WERI-Rb-1 (cell line): Measurements from ENCODE around the gene NR0B1.

Experiments
- DNase-seq: peaks from one replicate; pipeline ENCODE4 v3.0.0-alpha.2; 2020
- H3K27ac ChIP-seq: fragments of 250-450 bp; sonication (Bioruptor Pico); 2 replicates; pipeline ENCODE4 v1.5.1; 2020; ENCODE audit warnings: mild to moderate bottlenecking, moderate library complexity
- H3K27me3 ChIP-seq: fragments of 250-450 bp; sonication (Bioruptor Pico); 2 replicates; pipeline ENCODE4 v1.5.1; 2021; ENCODE audit warnings: mild to moderate bottlenecking, low read depth, moderate library complexity; ENCODE audit not compliant: insufficient read depth, severe bottlenecking
- H3K36me3 ChIP-seq: fragments of 250-450 bp; sonication (Bioruptor Pico); 2 replicates; pipeline ENCODE4 v1.5.1; 2020; ENCODE audit warnings: mild to moderate bottlenecking, moderate library complexity
- H3K4me3 ChIP-seq: 2 replicates; pipeline ENCODE4 v1.5.1; 2011; ENCODE audit warnings: low read depth, mild to moderate bottlenecking, control low read depth, low read length
- H3K9me3 ChIP-seq: fragments of 250-450 bp; sonication (Bioruptor Pico); 2 replicates; pipeline ENCODE4 v1.5.1; 2021; ENCODE audit warnings: mild to moderate bottlenecking, moderate library complexity; ENCODE audit not compliant: severe bottlenecking
- TF ChIP-seq, protein P1 (sequence below): IDR thresholded peaks from 2 replicates; pipeline ENCODE4 v1.5.1; 2011; ENCODE audit warnings: low read depth, mild to moderate bottlenecking, control low read depth, inconsistent platforms, low read length

Gene NR0B1

GRCh38 chrX:30307466-30307865, 1.7 kb downstream of the NR0B1 start:
- TF ChIP-seq, protein P1, sequence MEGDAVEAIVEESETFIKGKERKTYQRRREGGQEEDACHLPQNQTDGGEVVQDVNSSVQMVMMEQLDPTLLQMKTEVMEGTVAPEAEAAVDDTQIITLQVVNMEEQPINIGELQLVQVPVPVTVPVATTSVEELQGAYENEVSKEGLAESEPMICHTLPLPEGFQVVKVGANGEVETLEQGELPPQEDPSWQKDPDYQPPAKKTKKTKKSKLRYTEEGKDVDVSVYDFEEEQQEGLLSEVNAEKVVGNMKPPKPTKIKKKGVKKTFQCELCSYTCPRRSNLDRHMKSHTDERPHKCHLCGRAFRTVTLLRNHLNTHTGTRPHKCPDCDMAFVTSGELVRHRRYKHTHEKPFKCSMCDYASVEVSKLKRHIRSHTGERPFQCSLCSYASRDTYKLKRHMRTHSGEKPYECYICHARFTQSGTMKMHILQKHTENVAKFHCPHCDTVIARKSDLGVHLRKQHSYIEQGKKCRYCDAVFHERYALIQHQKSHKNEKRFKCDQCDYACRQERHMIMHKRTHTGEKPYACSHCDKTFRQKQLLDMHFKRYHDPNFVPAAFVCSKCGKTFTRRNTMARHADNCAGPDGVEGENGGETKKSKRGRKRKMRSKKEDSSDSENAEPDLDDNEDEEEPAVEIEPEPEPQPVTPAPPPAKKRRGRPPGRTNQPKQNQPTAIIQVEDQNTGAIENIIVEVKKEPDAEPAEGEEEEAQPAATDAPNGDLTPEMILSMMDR, result no peak
- Histone ChIP-seq H3K36me3 (no peaks in the 10 kb centered on the region), H3K27me3 (peaks cover 43% of the 10 kb centered on the region), H3K4me3 (no peak overlapping the region), H3K27ac (no peak overlapping the region), H3K9me3 (no peaks in the 10 kb centered on the region)
- DNase-seq, result no peak

DNA sequence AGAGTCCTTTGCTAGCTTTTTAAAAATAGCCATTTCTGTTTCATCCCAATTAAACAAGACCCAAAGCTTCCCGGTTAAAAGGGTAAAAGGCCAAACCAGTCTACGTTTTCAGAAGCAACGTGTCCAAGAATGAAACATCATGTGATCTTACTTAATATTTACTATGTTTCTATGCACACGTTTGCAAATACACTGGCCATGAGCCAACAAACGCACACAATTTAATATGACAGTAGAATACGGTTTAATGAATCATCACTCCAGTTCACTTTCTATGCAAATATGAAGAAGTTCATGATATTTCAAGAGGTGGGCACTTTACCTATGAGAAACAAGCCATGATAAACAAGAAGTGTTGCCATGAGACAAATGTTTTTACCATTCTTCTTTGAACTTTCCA, 4.3 kb downstream of the NR0B1 start:
- H3K27ac ChIP-seq, result no peak overlapping the region
- DNase-seq, result no peak
- TF ChIP-seq, protein P1, result no peak

DNA sequence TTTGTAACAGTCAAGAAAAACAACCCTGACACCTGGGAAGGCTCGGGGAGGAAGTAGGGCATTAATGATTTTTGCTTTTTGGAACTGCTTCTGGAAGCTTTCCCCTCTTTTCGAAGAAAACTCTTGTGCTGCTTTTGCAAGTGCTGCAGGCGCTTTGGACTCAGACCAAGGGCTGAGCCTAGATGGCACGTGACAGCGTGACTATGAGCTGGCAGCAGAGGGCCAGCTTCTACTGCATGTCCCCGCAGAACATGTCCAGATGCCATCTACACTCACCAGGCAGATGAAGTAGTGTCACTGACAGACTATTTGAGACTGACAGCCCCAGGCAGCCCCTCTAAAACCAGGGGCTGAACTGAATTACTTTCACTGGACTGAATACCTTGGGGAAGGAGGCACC, 6.2 kb downstream of the NR0B1 start:
- Histone ChIP-seq H3K27me3 (peaks cover 19% of the 10 kb centered on the region), H3K27ac (no peak overlapping the region), H3K36me3 (no peaks in the 10 kb centered on the region), H3K4me3 (no peak overlapping the region), H3K9me3 (no peaks in the 10 kb centered on the region)
- no peak for DNase-seq
- TF ChIP-seq, protein P1, result no peak

More for the DNA sequence above, 4.3 kb downstream of the NR0B1 start:
- Histone ChIP-seq H3K4me3 (no peak overlapping the region), H3K9me3 (no peaks in the 10 kb centered on the region), H3K36me3 (no peaks in the 10 kb centered on the region), H3K27me3 (peaks cover 33% of the 10 kb centered on the region)

- H3K4me3 ChIP-seq, result no peak overlapping the region
- no peak for DNase-seq
- peaks cover 17% of the 10 kb centered on the region for H3K27me3 ChIP-seq
- H3K9me3 ChIP-seq, result no peaks in the 10 kb centered on the region
- H3K36me3 ChIP-seq, result no peaks in the 10 kb centered on the region
- TF ChIP-seq, protein P1, result no peak
- no peak overlapping the region for H3K27ac ChIP-seq
Measured at GRCh38 chrX:30301963-30302362, 7.2 kb downstream of the NR0B1 start.

- Histone ChIP-seq H3K27ac (no peak overlapping the region), H3K9me3 (no peaks in the 10 kb centered on the region), H3K4me3 (no peak overlapping the region), H3K36me3 (no peaks in the 10 kb centered on the region), H3K27me3 (peaks cover 17% of the 10 kb centered on the region)
- TF ChIP-seq, protein P1, result no peak
- DNase-seq, result no peak
Measured at GRCh38 chrX:30301208-30301607, 8.0 kb downstream of the NR0B1 start.
